ENCODE measurements around the gene CCDC178.

CCDC178 gene

DNA sequence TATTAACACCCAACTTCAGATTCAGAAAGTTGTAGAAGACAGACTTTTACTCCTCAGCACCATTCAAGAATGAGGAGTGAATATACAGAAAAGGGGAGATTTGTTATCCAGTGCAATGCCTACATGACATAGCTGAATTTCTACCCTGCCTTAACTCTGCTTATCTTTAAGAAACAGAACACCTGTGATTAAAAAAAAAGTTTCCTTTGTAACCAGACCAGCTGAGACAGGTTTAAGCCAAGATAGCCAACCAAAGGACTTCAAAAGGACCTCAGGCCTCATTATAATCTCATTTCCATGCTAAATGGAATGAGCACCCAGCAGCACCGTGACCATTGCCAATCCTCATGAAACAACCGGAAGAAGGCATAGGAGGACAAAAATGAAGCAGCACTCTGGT, 122.9 kb downstream of the CCDC178 start:
- TF ChIP-seq, protein P1, sequence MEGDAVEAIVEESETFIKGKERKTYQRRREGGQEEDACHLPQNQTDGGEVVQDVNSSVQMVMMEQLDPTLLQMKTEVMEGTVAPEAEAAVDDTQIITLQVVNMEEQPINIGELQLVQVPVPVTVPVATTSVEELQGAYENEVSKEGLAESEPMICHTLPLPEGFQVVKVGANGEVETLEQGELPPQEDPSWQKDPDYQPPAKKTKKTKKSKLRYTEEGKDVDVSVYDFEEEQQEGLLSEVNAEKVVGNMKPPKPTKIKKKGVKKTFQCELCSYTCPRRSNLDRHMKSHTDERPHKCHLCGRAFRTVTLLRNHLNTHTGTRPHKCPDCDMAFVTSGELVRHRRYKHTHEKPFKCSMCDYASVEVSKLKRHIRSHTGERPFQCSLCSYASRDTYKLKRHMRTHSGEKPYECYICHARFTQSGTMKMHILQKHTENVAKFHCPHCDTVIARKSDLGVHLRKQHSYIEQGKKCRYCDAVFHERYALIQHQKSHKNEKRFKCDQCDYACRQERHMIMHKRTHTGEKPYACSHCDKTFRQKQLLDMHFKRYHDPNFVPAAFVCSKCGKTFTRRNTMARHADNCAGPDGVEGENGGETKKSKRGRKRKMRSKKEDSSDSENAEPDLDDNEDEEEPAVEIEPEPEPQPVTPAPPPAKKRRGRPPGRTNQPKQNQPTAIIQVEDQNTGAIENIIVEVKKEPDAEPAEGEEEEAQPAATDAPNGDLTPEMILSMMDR (IDR thresholded peaks at IDR 0.05; ENCODE audit: low read depth, low read length), result no peak
- H3K4me3 ChIP-seq (ENCODE audit: low read depth, low read length), result no peak overlapping the region

DNA sequence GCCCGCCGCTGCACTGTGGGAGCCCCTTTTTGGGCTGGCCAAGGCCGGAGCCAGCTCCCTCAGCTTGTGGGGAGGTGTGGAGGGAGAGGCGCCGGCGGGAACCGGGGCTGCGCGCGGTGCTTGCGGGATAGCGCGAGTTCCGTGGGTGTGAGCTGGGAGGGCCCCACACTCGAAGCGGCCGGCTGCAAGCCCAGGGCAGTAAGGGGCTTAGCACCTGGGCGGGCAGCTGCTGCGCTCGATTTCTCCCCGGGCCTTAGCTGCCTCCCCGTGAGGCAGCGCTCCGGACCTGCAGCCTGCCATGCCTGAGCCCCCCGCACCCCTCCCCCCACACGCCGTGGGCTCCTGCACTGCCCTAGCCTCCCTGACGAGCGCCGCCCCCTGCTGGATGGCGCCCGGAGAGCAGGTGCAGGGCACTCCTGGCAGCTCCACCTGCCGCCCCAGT, 124.4 kb downstream of the CCDC178 start:
- H3K4me3 ChIP-seq (ENCODE audit: low read depth, low read length), result no peak overlapping the region
- TF ChIP-seq, protein P1 (IDR thresholded peaks at IDR 0.05; ENCODE audit: low read depth, low read length), result no peak

DNA sequence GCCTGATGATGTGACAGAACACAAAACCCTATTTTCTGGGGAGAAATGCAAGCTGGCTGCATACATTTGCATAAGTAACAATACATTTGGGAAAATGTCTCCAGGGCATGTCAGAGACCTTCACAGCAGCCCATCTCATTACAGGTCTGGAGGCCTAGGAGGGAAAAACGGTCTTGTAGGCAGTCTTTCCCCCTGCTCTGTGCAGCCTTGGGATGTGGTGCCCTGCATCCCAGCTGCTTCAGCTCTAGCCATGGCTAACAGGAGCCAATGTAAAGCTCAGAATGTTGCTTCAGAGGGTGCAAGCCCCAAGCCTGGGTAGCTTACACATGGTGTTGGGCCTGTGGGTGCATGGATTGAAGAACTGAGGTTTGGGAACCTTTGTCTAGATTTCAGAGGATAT, 133.0 kb downstream of the CCDC178 start:
- TF ChIP-seq, protein P1 (IDR thresholded peaks at IDR 0.05; ENCODE audit: low read depth, low read length), result no peak
- H3K4me3 ChIP-seq (ENCODE audit: low read depth, low read length), result no peak overlapping the region

DNA sequence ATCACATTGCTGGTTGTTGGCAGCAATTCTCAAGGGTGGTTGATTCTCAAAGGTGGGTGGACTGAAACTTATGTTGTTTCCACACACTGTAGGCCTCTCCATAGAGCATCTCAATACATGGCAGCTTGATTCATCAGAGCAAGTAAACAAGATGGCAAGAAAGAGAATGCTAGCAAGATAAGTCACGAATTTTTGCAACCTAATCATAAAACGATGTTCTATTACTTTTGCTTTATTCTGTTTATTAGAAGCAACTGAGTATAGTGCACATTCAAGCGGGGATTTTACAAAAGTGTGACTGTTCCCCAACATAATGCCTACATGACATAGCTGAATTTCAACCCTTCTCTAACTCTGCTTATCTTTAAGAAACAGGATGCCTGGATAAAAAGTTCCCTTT, 136.2 kb downstream of the CCDC178 start:
- H3K4me3 ChIP-seq (ENCODE audit: low read depth, low read length), result no peak overlapping the region
- TF ChIP-seq, protein P1 (IDR thresholded peaks at IDR 0.05; ENCODE audit: low read depth, low read length), result no peak

DNA sequence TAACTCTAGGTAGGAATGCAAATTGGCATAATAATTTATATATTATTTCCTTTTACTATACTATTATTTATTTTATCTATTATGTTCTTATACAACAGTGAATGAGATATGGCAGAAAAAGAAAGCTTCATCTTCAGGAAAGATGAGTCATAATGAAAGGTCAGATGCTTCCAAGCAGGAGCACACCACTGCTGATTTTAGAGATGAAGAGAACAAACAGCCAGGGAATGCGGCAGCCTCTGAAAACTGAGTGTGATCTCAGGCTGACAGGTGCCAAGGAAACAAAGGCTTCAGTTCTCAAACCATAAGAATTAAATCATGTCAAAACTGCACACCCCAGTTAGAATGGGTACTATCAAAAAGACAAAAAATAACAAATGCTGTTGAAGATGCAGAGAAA, 149.0 kb downstream of the CCDC178 start:
- no peak overlapping the region for H3K4me3 ChIP-seq (ENCODE audit: low read depth, low read length)
- TF ChIP-seq, protein P1 (IDR thresholded peaks at IDR 0.05; ENCODE audit: low read depth, low read length), result no peak

DNA sequence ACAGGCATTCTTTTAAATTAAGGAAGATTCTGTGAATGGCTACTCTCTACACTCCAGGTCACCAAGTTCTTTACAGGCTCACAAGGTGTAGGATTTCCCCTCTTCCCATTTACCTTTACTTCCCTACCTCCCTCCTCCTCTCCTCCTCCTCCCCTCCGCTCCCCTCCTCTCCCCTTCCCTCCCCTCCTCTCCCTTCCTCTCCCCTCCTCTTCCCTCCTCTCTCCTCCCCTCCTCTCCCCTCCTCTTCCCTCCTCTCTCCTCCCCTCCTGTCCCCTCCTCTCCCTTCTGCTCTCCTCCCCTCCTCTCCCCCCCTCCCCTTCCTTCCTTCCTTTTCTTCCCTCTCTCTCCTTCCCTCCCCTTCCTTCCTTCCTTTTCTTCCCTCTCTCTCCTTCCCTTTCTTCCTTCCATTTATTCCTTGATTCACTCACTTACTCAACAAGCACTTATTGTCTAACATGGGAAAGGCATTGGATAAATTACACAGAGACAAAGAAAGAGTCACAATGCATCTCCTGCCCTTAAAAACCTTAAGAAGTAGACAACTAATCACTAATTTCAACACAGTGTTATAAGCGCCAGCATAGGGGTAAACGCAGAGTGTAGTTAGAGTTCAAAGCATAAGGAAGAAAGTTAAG, 152.3 kb downstream of the CCDC178 start:
- no peak overlapping the region for H3K4me3 ChIP-seq (ENCODE audit: low read depth, low read length)
- TF ChIP-seq, protein P1 (IDR thresholded peaks at IDR 0.05; ENCODE audit: low read depth, low read length), result no peak

DNA sequence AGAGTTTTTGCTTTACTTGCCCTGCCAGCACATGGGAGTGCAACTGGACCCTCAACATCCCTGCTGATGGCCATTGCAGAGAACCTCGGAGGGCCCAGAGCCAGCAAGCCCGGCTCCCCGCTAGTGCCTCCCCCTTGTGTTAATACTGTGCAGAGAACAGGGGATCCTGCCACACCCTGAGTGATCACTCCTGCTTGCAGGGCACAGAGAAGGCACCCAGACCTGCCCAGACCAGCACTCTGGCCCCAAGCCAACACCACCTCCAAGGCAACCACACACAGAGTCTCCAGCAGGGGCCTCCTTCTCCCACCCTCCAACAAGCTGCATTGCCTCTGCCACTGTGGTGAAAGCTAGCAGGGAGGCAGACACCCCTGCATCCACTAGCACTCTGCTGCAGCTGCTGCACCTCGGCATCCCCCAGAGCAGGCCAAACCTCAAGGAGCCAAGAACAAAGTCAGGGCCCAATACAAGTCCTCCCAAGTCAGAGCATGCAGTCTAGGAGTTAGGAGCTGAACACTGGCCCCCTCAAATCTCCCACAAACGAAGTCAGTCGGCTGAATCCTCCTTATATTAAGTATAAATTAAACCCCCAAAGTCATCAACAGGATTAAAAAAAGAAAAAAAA, 157.7 kb downstream of the CCDC178 start:
- TF ChIP-seq, protein P1 (IDR thresholded peaks at IDR 0.05; ENCODE audit: low read depth, low read length), result no peak

More for the DNA sequence above, 157.7 kb downstream of the CCDC178 start:
- no peak overlapping the region for H3K4me3 ChIP-seq (ENCODE audit: low read depth, low read length)

Data from WI38 (cell line).